C4-2B (cell line): Measurements from ENCODE around the gene LRRTM3.

ENCODE experiments used
- H3K27ac ChIP-seq: fragments of 450-650 bp; 2 replicates; pipeline ENCODE4 v1.5.1; 2017
- ZFX ChIP-seq: fragments of 450-650 bp; IDR thresholded peaks from 2 replicates; pipeline ENCODE4 v1.6.1; 2017
- TF ChIP-seq, protein P1 (sequence below): fragments of 450-650 bp; conservative IDR thresholded peaks from 2 replicates; pipeline ENCODE4 v1.5.1; 2017; ENCODE audit warnings: mild to moderate bottlenecking

The LRRTM3 gene

DNA sequence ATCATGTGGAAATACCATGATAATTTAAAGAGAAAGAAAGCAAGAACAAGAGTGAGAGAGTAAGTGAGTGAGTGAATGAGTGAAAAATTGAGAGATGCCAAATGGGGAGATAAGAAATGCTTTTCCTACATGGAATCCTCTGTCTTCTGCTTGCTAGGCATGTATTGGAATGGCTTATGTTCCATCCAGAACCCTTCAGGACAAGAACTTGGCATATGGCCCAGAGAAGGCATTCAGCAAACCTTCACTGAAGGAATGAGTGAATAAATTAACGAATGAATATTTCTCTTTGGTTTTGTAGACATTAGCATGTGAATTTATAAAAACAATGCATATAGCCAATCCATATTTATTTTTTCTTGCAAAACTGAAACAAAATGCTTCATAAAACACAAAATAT lies 162.2 kb downstream of the LRRTM3 start:
- TF ChIP-seq, protein P1, sequence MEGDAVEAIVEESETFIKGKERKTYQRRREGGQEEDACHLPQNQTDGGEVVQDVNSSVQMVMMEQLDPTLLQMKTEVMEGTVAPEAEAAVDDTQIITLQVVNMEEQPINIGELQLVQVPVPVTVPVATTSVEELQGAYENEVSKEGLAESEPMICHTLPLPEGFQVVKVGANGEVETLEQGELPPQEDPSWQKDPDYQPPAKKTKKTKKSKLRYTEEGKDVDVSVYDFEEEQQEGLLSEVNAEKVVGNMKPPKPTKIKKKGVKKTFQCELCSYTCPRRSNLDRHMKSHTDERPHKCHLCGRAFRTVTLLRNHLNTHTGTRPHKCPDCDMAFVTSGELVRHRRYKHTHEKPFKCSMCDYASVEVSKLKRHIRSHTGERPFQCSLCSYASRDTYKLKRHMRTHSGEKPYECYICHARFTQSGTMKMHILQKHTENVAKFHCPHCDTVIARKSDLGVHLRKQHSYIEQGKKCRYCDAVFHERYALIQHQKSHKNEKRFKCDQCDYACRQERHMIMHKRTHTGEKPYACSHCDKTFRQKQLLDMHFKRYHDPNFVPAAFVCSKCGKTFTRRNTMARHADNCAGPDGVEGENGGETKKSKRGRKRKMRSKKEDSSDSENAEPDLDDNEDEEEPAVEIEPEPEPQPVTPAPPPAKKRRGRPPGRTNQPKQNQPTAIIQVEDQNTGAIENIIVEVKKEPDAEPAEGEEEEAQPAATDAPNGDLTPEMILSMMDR, result no peak
- TF ChIP-seq ZFX, result no peak
- no peak overlapping the region for H3K27ac ChIP-seq

DNA sequence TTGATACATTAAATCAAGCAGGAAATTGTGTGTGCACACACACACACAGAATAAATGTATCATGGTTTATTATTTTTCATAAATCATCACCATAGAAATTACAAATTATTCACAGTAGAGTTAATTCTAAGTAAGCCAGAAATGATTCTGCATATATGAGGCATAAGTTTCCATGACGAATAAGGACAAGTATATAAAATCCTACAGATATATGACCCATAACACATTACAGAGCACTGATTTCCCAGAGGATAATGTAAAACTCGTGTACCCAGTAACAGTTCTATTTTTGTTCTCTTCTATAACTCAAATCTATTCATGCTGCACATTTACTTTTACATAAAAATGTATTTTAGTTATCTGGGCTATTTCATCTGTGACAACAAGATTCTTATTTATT lies 169.7 kb downstream of the LRRTM3 start:
- TF ChIP-seq, protein P1, result no peak
- no peak for TF ChIP-seq ZFX
- H3K27ac ChIP-seq, result no peak overlapping the region

- no peak overlapping the region for H3K27ac ChIP-seq
- no peak for TF ChIP-seq ZFX
- TF ChIP-seq, protein P1, result no peak
These were observed 172.6 kb downstream of the LRRTM3 start for GRCh38 chr10:67098461-67098860.

GRCh38 chr10:67100951-67101350 lies 175.1 kb downstream of the LRRTM3 start:
- no peak for TF ChIP-seq ZFX
- TF ChIP-seq, protein P1, result no peak
- no peak overlapping the region for H3K27ac ChIP-seq

- TF ChIP-seq, protein P1, result no peak
- no peak for TF ChIP-seq ZFX
- no peak overlapping the region for H3K27ac ChIP-seq
These were observed 181.8 kb downstream of the LRRTM3 start for GRCh38 chr10:67107670-67108069.

GRCh38 chr10:67110286-67110685 lies 184.4 kb downstream of the LRRTM3 start:
- no peak overlapping the region for H3K27ac ChIP-seq
- TF ChIP-seq ZFX, result no peak

- H3K27ac ChIP-seq, result no peak overlapping the region
- TF ChIP-seq, protein P1, result no peak
- TF ChIP-seq ZFX, result no peak
These were observed 186.9 kb downstream of the LRRTM3 start for GRCh38 chr10:67112765-67113164.

- H3K27ac ChIP-seq, result no peak overlapping the region
- TF ChIP-seq, protein P1, result no peak
- TF ChIP-seq ZFX, result no peak
These were observed 189.1 kb downstream of the LRRTM3 start for GRCh38 chr10:67114945-67115344.
